NCI-H2107 (cell line): ENCODE measurements around the gene IFNA16.
"Not testable (repeated sequence)": the region's sequence is repeated elsewhere in the genome, so short reads cannot be mapped to it uniquely, and the experiment has no call there.

Experiments
- DNase-seq: peaks from one replicate; lab custom pipeline; 2025; lab: John Stamatoyannopoulos, UW

Gene IFNA16

DNA sequence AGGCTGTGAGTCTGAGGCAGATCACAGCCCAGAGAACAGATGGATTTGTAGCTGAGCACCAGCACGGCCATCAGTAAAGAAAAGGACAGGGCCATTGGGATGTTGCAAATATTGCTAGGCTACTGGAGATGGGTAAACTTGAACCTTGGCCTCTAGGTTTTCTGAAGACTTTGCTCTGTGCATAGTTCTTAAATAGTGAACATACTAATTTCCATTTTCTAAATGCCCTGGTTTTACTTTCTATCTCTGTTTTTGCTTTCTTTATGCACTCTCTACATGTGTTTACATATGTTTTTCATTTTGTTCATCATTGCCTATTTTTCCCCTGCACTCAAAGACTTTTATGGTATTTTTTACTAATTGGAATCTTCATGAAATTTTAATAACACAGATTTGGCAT, at the start of gene IFNA16:
Gene IFNA16, minus strand, starts transcription at position 101 of the 400 bp plus-strand sequence. Its CDS starts 6 bp downstream, at position 95.
- not testable (repeated sequence) for DNase-seq

DNA sequence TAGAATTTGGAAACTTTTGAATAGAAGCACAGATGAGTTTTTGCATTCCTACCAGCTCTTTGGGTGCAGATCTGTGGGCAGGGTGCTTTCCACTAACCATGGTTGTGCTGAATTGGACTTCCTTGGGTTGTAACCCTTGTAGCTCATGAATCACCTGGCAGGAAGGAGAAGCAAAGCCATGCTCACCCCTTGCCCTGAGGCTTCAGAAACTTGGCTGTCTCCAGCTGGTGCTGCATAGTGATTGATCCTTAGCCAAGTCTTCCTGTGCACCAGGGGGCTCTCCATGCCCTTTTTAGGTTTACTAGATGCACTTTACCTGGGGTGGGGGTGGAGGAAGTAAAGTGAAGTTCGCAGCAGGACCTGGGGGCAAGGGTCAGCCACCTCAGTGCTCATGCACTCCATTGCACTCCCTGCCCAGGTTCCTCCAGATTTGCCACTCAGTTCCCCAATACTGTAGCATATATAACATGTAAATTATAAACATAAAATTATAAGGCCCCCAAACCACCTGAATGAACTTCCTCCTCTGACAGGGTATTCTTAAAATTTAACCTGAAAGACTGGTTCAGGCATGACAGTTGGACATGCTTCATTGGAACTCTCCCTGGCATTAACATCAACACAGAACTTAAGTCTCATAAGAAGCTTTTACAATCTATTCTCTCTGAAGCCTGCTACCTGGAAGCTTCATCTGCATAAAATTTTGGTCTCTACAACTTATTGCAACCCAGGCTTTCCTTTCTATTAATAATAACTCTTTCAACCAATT, 48.5 kb upstream of the IFNA16 start:
- no peak for DNase-seq

DNA sequence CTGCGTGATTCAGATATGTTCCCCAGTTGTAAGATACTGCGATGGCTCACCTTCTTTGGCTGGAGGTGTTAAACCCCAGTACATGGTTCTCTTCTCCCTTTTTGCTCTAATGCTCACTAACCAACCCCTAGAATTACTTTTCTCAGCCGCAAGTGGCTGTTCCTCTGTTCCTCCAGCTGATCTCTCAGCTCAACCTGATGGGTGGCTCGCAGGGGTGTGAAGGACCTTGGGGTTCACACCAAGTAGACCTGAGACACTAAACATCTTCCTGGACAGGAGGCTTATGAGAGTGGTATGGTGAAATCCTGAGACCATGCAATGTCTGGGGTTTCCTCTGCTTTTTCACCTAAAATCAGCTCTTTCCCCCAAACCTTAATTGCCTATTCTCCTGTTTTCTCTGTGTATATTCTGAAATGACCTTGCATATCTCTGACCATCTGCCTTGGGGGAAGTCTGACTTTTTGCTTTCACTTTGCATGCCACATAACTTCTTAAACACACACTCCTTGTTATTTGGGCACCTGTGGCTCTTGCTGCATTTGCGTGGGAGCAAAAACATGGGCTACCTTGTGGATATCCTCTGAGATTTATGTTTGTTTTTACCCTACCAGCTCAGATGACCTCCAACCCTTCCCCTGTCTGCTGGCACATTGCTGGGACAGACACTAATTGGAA, 38.6 kb upstream of the IFNA16 start:
- DNase-seq, result no peak

DNA sequence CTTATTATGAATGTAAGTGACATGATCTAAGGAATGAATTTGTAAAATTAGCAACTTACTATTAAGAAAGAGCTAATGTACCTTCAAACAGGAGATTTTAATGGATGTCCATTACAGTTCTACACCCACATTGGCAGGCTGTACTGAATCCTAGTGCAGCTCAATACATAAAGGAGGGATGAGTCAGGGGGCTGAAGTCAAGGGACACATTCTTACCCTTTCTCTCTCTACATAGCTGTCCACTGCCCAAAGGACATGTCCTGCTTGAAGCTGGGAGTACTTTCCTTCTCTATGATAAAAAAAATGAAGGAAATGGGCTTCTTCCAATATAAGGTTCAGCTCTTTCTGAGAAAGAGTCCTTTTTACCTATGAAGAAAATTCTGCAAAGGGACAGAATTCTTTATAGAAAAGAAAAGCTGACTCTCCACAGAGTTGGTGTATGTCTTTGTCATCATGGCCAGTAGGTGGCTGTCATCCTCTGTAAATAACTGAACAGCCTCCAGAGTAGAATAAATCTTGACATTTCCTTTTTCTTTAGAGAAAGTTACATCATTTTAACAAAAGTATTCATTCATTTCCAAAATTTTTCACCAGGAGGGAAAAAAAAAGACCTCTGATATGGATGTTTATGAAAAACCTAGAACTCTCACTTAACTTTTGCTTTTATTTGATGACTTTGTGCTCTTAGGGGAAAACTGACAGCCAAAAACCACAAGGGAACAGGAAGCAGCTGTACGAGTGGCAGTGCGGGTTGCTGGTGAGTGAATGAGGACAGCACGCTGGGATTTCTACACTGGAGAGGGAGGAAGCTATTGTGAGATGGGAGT, 35.8 kb upstream of the IFNA16 start:
- DNase-seq, result no peak

DNA sequence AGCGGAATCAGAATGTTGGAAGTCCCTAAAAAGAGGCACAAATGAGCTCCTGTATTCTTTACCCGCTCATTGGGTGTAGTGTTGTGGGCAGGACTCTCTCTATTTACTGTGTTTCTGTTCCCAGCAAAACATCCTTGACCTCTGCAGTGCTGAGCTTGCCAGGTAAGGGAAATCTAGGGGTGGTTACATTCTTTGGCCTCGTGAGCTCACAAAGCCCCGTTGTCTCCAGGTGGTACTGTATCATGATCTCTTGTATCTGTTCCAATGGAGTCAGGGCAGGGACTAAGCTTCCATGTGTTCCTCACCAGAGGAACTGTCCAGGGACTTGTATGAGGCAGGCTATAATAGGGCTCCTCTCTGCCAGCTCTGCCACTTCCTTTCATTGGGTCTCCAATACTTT, 34.5 kb upstream of the IFNA16 start:
- DNase-seq, result no peak

DNA sequence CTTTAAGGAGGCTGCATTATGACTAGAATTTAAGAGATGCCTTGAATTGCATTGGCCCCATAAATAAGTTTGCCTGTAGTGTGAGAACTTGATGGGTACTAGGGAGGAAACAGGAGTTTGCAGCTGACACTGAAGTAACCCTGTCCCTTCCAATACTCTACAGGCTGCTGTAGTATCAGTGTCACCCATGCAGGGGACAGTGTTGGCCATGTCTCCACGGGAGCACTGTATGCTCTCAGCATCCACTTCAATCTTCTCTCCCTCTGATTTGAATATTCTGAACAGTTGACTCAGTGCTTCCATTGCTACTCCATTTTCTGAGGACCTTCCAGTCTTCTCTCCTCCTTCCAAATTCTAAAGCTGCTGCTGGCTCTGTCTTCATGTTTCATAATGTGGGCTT, 34.1 kb upstream of the IFNA16 start:
- DNase-seq, result no peak

DNA sequence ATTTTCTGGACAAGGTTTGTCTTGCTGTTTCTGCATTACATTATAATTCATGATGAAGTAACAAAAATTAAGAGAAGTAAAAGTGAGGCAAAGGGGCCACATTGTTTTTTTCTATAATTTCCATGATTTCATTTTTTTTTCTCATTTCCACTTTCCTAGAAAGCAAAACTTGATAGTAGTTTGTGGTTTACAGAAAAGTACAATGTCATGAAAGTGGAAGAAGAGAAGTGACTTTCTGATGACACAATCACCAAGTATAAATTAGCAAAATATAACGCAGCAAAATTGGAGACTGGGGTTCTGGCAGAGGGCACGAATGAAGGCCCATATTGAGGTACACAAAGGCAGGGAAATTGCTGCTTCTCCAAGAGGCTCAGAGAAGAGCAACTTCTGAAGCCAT, 27.7 kb upstream of the IFNA16 start:
- DNase-seq, result no peak

DNA sequence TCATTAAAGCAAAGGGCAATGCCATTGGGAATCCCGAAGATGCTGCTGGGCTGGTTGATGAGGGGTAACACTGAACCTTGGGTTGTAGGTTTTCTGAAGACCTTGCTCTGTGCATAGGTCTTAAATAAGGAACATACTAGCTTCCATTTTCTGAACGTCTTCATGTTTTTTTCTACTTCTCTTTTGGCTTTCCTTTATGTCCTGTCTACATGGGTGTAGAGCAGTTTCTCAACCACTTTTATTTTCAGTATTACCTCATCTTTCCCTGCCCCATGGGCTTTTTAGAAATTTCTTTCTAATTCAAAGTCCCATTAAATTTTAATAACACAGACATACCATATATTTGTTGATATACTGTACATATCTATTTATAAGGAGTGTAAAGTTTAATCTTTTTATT, 22.8 kb upstream of the IFNA16 start, which contains the start of gene IFNA14:
Gene IFNA14, minus strand, starts transcription at position 95 of the 400 bp plus-strand sequence. Its CDS starts 70 bp downstream, at position 25.
- DNase-seq, result no peak

DNA sequence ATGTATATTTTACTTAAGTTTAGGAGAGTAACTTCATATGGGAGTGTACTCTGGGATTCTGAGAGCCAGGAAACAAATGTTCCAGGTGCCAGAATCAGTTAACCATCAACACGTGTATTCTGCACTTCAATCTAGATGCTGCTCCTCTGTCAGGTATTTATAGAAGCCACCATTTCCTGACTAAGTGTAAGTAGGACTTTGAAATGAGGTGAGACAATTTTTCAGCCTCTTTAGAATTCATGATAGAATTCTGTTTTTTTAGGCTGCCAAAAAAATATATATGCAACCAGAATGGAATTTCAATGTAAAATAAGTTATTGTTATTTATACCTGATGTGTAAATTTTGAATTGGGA, 19.2 kb upstream of the IFNA16 start:
- DNase-seq, result not testable (repeated sequence)

DNA sequence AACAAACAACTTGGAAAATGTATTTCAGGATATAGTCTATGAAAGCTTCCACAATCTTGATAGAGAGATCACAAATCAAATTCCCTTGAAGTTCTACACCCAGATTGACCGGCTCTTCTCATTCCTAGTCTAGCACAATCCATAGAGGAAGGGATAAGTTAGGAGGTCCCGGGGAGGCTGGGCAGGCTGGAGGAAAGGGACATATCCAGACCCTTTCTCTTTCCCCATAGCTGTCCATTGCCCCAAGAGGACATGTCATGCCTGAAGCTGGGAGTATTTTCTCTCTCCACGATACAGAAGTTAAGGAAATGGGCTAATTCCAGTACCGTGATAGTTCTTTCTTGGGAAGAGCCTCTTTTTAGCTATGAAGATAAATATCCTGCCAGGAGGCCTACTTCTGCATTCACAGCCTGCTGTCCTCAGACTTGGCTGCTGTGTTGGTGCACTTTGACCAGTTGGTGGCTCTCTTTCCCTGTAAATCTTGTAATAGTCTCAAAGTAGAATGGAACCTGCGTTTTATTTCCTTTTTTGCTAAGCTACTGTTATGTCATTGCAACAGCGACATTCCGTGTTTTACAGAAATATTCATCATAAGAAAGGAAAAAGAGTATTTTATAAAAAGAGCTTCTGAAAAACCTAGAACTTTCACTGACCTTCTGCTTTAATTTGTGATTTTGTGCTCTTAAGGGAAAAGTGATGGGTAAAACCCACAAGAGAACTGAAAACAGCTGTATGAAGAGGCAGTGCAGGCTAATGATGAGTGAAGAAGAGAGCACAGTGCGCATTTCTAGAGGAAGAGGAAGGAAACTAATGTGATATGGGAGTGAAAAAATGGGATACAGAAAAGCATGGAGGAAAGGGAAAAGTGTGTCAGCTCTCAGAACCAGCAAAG, 18.6 kb upstream of the IFNA16 start:
- not testable (repeated sequence) for DNase-seq

DNA sequence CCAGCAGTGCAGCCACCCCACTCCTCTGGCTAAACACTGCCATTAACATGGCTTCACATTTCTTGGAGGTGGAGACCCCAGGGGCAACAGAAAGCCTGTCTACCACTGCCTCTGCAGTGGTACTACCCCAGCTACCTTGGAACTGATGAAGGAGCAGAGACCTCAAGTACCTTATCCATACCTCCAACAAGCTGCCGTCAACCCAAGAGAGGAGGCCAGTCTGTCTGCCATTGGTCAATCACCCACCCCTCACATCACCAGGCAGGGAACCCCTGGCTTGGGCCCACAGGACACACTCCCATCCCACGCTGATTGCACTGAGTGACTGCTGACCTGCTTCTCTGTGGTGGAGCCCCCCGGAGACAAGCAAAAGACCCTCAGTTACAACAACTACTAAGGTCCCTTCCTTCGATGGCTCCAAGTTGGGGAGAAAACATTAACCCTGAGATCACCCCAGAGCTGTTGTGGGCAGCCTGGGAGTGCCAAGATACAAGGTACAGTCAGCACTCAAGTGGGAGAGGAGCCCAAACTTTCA, 17.1 kb upstream of the IFNA16 start:
- no peak for DNase-seq

DNA sequence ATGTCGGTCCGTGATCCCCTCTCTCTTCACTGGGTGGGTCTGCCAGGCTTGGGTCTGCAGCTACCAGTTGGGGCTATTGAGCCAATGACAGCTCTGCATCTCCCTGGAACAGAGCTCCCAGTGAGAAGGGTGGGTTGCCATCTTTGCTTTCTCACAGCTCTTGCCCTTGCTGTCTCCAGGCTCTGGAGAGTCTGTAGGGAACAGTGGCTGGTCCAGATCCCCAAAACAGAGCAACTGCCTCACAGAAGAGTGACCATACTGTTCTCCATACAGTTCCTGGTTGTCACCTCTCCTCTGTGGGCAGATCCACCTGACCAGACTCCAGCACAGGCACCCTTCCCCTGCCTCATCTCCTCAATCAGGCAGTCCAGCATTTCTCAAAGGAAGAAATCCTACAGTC, 16.1 kb upstream of the IFNA16 start:
- no peak for DNase-seq

DNA sequence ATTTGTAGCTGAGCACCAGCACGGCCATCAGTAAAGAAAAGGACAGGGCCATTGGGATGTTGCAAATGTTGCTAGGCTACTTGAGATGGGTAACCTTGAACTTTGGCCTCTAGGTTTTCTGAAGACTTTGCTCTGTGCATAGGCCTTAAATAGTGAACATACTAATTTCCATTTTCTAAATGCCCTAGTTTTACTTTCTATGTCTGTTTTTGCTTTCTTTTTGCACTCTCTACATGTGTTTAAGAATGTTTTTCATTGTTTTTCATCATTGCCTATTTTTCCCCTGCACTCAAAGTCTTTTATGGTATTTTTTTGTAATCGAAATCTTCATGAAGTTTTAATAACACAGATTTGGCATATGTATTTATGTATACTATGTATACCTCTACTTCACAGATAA, 11.0 kb upstream of the IFNA16 start, which contains the start of gene IFNA17:
Gene IFNA17, minus strand, starts transcription at position 101 of the 400 bp plus-strand sequence. Its CDS starts 49 bp downstream, at position 52.
- DNase-seq, result no peak

DNA sequence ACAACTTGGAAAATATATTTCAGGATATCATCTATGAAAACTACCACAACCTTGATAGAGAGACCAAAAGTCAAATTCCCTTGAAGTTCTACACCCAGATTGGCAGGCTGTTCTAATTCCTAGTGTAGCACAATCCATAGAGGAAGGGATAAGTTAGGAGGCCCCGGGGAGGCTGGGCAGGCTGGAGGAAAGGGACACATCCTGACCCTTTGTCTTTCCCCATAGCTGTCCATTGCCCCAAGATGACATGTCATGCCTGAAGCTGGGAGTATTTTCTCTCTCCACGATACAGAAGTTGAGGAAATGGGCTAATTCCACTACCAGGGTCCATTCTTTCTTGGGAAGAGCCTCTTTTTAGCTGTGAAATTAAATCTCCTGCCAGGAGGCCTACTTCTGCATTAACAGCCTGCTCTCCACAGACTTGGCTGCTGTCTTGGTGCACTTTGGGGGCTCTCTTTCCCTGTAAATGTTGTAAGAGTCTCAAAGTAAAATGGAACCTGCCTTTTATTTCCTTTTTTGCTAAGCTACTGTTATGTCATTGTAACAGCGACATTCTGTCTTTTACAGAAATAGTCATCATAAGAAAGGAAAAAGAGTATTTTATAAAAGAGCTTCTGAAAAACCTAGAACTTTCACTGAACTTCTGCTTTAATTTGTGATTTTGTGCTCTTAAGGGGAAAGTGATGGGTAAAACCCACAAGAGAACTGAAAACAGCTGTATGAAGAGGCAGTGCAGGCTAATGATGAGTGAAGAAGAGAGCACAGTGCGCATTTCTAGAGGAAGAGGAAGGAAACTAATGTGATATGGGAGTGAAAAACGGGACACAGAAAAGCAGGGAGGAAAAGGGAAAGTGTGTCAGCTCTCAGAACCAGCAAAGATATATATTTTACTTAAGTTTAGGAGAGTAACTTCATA, 3.4 kb downstream of the IFNA16 start:
- not testable (repeated sequence) for DNase-seq

DNA sequence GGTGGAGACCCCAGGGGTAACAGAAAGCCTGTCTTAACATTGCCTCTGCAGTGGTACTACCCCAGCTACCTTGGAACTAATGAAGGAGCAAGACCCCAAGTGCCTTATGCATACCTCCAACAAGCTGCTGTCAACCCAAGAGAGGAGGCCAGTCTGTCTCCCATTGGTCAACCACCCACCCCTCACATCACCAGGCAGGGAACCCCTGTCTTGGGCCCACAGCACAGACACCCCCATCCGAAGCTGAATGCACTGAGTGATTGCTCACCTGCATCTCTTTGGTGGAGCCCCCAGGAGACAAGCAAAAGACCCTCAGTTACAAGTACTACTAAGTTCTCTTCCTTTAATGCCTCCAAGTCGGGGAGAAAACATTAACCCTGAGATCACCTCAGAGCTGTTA, 5.0 kb downstream of the IFNA16 start:
- DNase-seq, result not testable (repeated sequence)

DNA sequence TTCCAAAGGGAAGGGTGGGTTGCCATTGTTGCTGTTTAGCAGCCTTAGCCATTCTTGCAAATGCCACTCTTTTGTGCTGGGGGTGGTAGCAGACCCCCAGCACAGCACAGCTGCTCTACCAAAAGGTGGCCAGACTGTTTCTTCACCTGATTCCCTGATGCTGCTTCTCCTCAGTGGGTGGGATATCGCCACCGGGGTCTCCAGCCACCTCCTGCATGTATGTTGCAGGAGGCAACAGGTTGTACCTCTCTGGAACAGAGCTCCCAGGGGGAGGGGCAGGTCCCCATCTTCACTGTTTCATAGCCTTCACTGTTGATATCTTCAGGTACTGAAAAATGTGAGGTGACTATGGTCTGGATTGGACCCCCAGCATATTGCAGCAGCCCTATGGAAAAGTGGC, 6.3 kb downstream of the IFNA16 start:
- not testable (repeated sequence) for DNase-seq

DNA sequence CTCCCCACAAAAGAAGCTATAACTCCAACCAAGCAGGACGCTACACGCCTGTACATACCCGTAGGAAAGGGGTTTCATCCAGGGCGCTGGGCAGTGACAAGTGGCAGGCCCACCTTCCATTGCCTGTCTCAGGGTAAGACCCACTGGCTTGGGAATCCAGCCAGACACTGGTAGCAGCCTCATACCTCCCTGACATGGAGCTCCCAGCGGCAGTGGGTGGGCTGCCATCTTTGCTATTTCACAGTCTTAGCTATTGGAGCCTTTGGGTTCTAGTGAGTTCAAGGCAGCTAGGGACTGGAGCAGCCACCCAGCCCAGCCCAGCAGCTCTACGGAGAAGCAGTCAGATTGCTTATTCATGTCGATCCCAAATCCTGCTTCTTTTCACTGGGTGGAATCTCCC, 6.8 kb downstream of the IFNA16 start:
- DNase-seq, result no peak

DNA sequence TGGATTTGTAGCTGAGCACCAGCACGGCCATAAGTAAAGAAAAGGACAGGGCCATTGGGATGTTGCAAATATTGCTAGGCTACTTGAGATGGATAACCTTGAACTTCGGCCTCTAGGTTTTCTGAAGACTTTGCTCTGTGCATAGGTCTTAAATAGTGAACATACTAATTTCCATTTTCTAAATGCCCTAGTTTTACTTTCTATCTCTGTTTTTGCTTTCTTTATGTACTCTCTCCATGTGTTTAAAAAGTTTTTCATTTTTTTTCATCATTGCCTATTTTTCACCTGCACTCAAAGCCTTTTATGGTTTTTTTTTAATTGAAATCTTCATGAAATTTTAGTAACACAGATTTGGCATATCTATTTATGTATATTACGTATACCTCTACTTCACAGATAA, 10.1 kb downstream of the IFNA16 start, which contains the start of gene IFNA10:
Gene IFNA10, minus strand, starts transcription at position 101 of the 400 bp plus-strand sequence. Its CDS starts 46 bp downstream, at position 55.
- DNase-seq, result not testable (repeated sequence)

DNA sequence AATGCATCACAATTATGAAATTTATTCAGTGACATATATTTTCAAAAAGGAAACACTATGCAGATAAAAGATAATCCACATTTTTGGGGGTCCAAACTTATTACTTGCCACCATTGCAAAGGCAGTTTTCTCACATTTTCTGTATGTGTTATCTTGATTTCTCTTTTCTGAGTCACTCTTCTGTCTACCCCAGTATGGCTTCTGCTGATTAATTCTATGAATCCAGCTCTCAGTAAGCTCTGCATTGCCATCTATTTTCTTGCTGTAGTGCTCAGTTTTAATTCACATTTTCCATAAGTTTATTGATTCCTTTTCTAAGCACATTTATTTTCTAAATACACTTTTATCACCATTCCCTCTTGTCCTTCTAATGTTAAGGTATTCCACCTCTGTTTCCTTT, 11.9 kb downstream of the IFNA16 start:
- DNase-seq, result no peak

DNA sequence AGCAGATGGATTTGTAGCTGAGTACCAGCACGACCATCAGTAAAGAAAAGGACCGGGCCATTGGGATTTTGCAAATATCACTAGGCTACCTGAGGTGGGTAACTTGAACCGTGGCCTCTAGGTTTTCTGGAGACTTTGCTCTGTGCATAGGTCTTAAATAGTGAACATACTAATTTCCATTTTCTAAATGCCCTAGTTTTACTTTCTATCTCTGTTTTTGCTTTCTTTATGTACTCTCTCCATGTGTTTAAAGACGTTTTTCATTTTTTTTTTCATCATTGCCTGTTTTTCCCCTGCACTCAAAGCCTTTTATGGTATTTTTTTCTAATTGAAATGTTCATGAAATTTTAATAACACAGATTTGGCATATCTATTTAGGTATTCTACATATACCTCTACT, 15.0 kb downstream of the IFNA16 start, which contains the start of gene IFNA7:
Gene IFNA7, minus strand, starts transcription at position 101 of the 400 bp plus-strand sequence. Its CDS starts 40 bp downstream, at position 61.
- not testable (repeated sequence) for DNase-seq
